Globus pallidus (tissue), 1 donor: ENCODE measurements around the gene HNRNPK.

Experiments used
- DNase-seq: peaks from one replicate; pipeline ENCODE4 v3.0.0-alpha.2; 2015; ENCODE audit warnings: low spot score

The HNRNPK gene

GRCh38 chr9:83932851-83933250 is 47.2 kb downstream of the HNRNPK start:
- no peak for DNase-seq

GRCh38 chr9:83932011-83932410 is 48.0 kb downstream of the HNRNPK start:
- DNase-seq = no peak

GRCh38 chr9:83930881-83931280 is 49.1 kb downstream of the HNRNPK start:
- DNase-seq = no peak

GRCh38 chr9:83927591-83927990 is 52.4 kb downstream of the HNRNPK start:
- DNase-seq = no peak

GRCh38 chr9:83920927-83921707 is 58.9 kb downstream of the HNRNPK start, which contains the start of gene KIF27:
Gene KIF27 (minus strand): TSS chr9:83921432. CDS start chr9:83915591, 5,841 bp downstream.
- DNase-seq = peak; percentile 95

GRCh38 chr9:83920469-83920926 is 59.5 kb downstream of the HNRNPK start:
- DNase-seq = peak; percentile 39

GRCh38 chr9:83919111-83919510 is 60.9 kb downstream of the HNRNPK start:
- DNase-seq = no peak
